Calu3 (cell line): ENCODE data around the gene ALG9. TPM values are rescaled to one million over a fixed set of nuclear protein-coding genes. Genes with fewer than 3 reads are reported as not detected.

Experiments
- BruUV-seq: library from RNA; stranded (reverse); fragments of 400-500 nt; replicated peaks from 2 replicates; lab custom pipeline; 2021; lab: Mats Ljungman, UMichigan
- CTCF ChIA-PET: fragments of 300-600 bp; sonication (Branson Sonifier 250); formaldehyde crosslinking; loops from one replicate; lab custom pipeline; 2022; ENCODE audit warnings: antibody characterized with exemption; lab: Charles Lee
- DNase-seq: peaks from one replicate; pipeline ENCODE4 v3.0.0; 2022
- H3K27ac Mint-ChIP-seq: one replicate; pipeline ENCODE4 v1.8.0; 2022; ENCODE audit warnings: mixed read lengths; ENCODE audit not compliant: unreplicated experiment
- H3K27me3 Mint-ChIP-seq: one replicate; pipeline ENCODE4 v1.8.0; 2022; ENCODE audit warnings: mixed read lengths; ENCODE audit not compliant: unreplicated experiment
- H3K36me3 Mint-ChIP-seq: one replicate; pipeline ENCODE4 v1.8.0; 2022; ENCODE audit warnings: mild to moderate bottlenecking, moderate library complexity, mixed read lengths; ENCODE audit not compliant: insufficient read depth, unreplicated experiment
- H3K4me1 Mint-ChIP-seq: one replicate; pipeline ENCODE4 v1.8.0; 2022; ENCODE audit warnings: mild to moderate bottlenecking, low read depth, mixed read lengths; ENCODE audit not compliant: unreplicated experiment
- H3K4me3 Mint-ChIP-seq: one replicate; pipeline ENCODE4 v1.8.0; 2022; ENCODE audit warnings: mild to moderate bottlenecking, low read depth, moderate library complexity, mixed read lengths; ENCODE audit not compliant: unreplicated experiment
- H3K9me3 Mint-ChIP-seq: one replicate; pipeline ENCODE4 v1.8.0; 2022; ENCODE audit warnings: low read depth, mixed read lengths; ENCODE audit not compliant: unreplicated experiment
- intact Hi-C: fragments of 100-400 bp; cut with micrococcal nuclease; formaldehyde crosslinking; loops from one replicate; pipeline ENCODE4 v1.10.0; 2022; ENCODE audit not compliant: unreplicated experiment
- total RNA-seq: library from RNA; stranded (reverse); gene quantifications from 2 replicates; pipeline ENCODE4 v1.2.3, GENCODE V29; 2022
- TF ChIP-seq, protein P1 (sequence below): fragments of 200-600 bp; IDR thresholded peaks from one replicate; pipeline ENCODE4 v1.8.0; 2022; ENCODE audit warnings: antibody characterized with exemption; ENCODE audit not compliant: unreplicated experiment

Gene ALG9
- total RNA-seq, 1 experiment from 2014 or later: 12.6 TPM

DNA sequence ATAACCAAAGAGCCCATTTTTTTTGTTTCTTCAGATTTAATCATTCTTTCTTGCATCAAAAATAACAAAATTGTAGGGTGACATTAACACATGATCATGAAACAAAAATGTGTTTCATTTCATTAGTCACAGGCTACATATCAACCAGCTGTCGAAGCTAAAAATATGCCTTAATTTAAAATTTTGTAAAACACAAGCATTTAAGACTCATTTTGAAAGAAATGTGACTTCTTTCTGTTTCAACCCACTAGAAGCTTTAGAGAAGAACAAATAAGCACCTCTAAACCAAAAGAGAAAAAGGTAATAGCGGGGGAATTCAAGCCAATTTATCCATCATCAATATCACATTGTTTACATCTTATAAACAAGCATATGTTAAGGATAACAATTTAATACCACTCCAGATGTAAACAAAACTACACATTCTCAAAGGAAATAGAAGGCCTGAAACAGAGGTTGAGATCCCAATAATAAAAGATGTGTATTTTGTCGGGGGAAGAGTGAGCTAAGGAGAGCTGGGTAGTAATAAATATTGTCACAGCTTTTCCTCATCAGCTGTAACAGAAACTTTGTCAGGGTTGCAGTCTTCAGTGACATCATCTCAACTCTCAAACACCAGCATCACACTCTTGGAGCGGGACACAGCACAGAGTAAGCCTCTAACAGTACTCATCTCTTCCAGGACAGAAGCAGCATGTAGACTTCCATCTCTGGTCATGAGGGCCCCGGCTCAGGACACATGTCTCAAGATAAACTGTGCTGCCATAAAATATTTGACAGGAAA is 42.0 kb downstream of the ALG9 start:
- TF ChIP-seq, protein P1, sequence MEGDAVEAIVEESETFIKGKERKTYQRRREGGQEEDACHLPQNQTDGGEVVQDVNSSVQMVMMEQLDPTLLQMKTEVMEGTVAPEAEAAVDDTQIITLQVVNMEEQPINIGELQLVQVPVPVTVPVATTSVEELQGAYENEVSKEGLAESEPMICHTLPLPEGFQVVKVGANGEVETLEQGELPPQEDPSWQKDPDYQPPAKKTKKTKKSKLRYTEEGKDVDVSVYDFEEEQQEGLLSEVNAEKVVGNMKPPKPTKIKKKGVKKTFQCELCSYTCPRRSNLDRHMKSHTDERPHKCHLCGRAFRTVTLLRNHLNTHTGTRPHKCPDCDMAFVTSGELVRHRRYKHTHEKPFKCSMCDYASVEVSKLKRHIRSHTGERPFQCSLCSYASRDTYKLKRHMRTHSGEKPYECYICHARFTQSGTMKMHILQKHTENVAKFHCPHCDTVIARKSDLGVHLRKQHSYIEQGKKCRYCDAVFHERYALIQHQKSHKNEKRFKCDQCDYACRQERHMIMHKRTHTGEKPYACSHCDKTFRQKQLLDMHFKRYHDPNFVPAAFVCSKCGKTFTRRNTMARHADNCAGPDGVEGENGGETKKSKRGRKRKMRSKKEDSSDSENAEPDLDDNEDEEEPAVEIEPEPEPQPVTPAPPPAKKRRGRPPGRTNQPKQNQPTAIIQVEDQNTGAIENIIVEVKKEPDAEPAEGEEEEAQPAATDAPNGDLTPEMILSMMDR: no peak
- CTCF ChIA-PET: no interaction called here
- Mint-ChIP-seq H3K36me3 (no peaks in the 10 kb centered on the region), H3K4me3 (no peak overlapping the region), H3K4me1 (no peaks in the 10 kb centered on the region), H3K27me3 (no peaks in the 10 kb centered on the region), H3K27ac (no peak overlapping the region), H3K9me3 (no peaks in the 10 kb centered on the region)
- BruUV-seq: no TSS peak
- DNase-seq: no peak
- intact Hi-C loops: no loop called here

DNA sequence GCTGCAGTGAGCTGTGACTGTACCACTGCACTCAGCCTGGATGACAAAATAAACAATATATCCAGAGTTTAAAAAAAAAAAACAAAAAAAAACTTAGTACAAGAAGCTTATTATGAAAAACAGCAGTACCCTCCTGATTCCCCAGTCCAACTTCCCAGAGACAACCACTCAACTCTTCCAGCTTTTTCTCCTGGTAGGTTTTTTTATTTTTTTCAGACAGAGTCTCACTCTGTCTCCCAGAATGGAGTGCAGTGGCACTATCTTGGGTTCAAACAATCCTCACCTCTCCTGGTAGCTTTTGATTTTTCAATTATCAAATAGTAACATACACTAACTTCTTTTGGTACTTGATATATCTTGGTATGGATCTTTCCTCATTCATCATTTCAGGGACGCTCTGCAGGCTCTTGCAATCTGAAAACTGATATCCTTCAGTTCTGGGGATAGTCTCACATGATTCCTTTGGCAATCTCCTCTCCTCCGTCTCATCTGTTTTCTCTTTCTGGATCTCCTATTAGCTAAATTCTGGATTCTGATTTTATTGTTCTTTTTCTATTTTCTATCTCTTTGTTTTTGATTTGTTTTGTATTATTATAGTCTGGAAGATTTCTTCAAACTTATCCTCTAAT is 44.9 kb downstream of the ALG9 start:
- no TSS peak for BruUV-seq
- CTCF ChIA-PET: no interaction called here

GRCh38 chr11:111823629-111824028 is 47.8 kb downstream of the ALG9 start:
- TF ChIP-seq, protein P1: no peak
- Mint-ChIP-seq H3K4me1 (no peaks in the 10 kb centered on the region), H3K36me3 (no peaks in the 10 kb centered on the region), H3K9me3 (no peaks in the 10 kb centered on the region), H3K4me3 (no peak overlapping the region), H3K27me3 (no peaks in the 10 kb centered on the region), H3K27ac (no peak overlapping the region)
- no TSS peak for BruUV-seq
- intact Hi-C loops: no loop called here
- DNase-seq: no peak
- CTCF ChIA-PET: no interaction called here

More for the DNA sequence above, 44.9 kb downstream of the ALG9 start:
- Mint-ChIP-seq H3K27me3 (no peaks in the 10 kb centered on the region), H3K4me3 (no peak overlapping the region), H3K27ac (no peak overlapping the region), H3K9me3 (no peaks in the 10 kb centered on the region), H3K36me3 (no peaks in the 10 kb centered on the region), H3K4me1 (no peaks in the 10 kb centered on the region)
- TF ChIP-seq, protein P1: no peak
- intact Hi-C loops: no loop called here
- no peak for DNase-seq

DNA sequence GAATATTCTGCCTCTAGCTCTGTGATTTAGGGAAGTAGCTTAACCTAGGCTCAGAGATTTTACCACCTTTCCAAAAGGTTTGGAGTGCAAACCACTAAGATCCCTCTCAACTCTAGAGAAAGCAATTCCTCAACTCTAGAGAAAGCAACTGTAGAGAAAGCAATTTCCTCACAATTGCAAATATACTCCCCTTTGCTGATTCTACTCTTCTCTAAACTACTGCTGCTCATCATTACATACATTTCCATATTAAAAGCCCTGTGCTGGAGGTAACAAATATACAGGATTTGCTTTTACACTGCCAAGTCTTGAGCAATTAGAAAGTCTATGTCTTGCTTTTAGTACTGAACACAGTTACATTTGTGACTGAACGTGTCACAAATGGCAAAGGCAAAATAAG is 48.2 kb downstream of the ALG9 start:
- Mint-ChIP-seq H3K27me3 (no peaks in the 10 kb centered on the region), H3K27ac (no peak overlapping the region), H3K36me3 (no peaks in the 10 kb centered on the region), H3K4me1 (no peaks in the 10 kb centered on the region), H3K4me3 (no peak overlapping the region), H3K9me3 (no peaks in the 10 kb centered on the region)
- BruUV-seq: no TSS peak
- intact Hi-C loops: no loop called here
- TF ChIP-seq, protein P1: no peak
- CTCF ChIA-PET: interaction anchor here (0.6 kb wide), 1 partner anchor 11 kb away, joined by 3 read pairs; no protein-coding TSS in a partner anchor
- no peak for DNase-seq
